GM12872 (cell line): ENCODE data around the gene SH2D3C.

Experiments
- TF ChIP-seq, protein P1 (sequence below): IDR thresholded peaks from 3 replicates; pipeline ENCODE4 v1.5.1; 2011; ENCODE audit warnings: low read depth, mild to moderate bottlenecking, low read length, moderate library complexity; ENCODE audit not compliant: insufficient read depth

The SH2D3C gene

GRCh38 chr9:127698985-127699670 lies 79.3 kb downstream of the SH2D3C start:
- TF ChIP-seq, protein P1, sequence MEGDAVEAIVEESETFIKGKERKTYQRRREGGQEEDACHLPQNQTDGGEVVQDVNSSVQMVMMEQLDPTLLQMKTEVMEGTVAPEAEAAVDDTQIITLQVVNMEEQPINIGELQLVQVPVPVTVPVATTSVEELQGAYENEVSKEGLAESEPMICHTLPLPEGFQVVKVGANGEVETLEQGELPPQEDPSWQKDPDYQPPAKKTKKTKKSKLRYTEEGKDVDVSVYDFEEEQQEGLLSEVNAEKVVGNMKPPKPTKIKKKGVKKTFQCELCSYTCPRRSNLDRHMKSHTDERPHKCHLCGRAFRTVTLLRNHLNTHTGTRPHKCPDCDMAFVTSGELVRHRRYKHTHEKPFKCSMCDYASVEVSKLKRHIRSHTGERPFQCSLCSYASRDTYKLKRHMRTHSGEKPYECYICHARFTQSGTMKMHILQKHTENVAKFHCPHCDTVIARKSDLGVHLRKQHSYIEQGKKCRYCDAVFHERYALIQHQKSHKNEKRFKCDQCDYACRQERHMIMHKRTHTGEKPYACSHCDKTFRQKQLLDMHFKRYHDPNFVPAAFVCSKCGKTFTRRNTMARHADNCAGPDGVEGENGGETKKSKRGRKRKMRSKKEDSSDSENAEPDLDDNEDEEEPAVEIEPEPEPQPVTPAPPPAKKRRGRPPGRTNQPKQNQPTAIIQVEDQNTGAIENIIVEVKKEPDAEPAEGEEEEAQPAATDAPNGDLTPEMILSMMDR = no peak

GRCh38 chr9:127698386-127698785 lies 80.1 kb downstream of the SH2D3C start:
- TF ChIP-seq, protein P1 = no peak

DNA sequence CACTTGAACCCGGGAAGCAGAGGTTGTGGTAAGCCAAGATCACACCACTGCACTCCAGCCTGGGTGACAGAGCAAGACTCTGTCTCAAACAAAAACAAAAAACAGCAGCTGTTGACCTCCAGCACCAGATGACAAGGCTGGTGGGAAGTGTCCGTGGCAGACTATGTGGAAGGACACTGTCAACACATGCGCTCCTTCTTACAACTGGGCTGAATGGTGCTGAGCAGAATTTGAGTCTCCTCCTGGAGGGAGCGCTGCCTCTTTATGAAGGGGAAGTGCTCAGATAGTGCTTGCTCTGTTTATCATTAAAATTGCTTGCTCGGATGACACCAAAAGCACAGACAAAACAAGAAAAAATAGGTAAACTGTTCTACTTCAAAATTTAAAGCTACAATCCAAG lies 80.9 kb downstream of the SH2D3C start:
- TF ChIP-seq, protein P1 = no peak

- TF ChIP-seq, protein P1 = no peak
These were observed 83.4 kb downstream of the SH2D3C start for GRCh38 chr9:127694890-127695720.

DNA sequence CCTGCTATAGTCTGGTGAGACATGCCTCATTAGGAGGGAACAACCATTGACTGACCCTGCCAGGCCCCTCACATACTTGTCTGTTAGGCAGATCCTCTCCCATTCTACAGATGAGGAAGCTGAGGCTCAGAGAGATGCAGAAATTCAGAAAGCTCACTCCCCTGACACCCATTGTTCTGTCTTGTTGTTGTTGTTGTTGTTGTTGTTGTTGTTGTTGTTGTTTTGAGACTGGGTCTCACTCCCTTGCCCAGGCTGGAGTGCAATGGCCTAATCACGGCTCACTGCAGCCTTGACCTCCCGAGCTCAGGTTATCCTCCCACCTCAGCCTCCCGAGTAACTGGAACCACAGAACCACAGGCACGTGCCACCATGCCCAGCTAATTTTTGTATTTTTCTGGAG lies 84.8 kb downstream of the SH2D3C start:
- TF ChIP-seq, protein P1 = no peak

GRCh38 chr9:127693143-127693542 lies 85.3 kb downstream of the SH2D3C start:
- TF ChIP-seq, protein P1 = no peak

DNA sequence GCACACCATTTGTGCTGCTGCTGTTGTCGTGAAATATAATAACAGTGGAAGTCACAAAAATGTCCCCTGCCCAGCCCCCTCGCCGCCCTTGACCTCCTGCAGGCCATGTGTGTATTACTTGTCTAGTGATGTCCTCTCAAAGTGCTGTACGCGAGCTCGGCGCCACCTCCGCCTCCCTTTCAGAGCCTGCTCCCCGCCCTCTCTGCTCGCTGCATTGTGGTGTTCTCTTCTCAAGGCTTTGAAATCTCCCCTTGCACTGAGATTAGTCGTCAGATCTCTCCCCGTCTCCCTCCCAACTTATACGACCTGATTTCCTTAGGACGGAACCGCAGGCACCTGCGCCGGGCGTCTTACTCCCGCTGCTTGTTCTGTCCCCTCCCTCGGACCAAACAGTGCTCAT lies 86.4 kb downstream of the SH2D3C start:
- TF ChIP-seq, protein P1 = no peak
